Ovary (tissue), 3 donors: ENCODE measurements around the gene UBAP1.

ENCODE experiments used
- POLR2A ChIP-seq: fragments of 450-650 bp; IDR thresholded peaks from one replicate; pipeline ENCODE4 v1.6.1; 2017; ENCODE audit warnings: antibody characterized with exemption, mild to moderate bottlenecking, moderate library complexity
- TF ChIP-seq, protein P1 (sequence below), 3 donors: fragments of 450-650 bp in 2 of 3; fragments of 200-600 bp in 1 of 3; IDR thresholded peaks; one replicate each; pipeline versions ENCODE4 v1.5.1 to v1.8.0; 2016 to 2022; ENCODE audit warnings: antibody characterized with exemption in 3 of 3, mild to moderate bottlenecking in 1 of 3
- donor health status: DM: no; HTN: no; CAD: no.

DNA sequence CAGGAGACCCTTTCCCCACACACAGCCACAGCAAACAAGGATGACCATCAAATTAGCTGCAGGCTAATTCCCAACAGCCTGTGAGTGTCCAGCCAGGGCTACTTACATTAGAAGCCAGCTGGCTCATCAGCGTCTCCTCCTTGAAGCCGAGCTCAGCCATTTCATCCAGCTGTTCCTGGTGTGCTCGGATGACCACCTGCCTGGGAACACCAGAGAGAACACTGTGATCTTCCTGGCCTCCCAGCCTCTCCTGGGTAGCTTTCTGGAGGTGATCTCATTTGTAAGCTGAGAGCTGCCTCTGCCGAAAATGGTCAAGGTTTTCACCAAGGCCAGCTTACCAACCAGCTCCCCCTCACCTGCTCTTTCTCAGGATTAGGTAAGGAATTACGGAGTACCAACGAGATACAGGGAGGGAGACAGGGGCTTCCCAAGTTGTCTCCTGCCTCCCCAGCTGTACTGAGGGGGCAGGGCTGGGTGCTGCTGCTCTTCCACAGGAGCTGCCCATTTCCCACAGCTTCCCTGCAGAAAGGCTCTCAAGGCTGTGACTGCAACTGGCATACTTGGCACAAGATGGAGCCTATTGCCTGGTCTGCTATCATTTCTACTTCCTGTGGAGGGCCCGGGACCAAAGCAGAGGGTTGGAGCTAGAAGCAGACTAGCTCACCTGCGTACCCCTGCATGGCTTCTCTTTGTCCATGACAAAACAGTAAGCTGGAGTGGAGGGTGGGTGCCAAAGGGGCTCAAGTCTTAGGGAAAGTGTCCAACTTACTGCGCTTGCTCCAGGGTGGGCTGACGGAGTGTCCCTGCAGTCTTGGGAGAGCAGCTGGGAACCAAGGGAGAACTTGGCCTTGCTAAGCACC, 76.4 kb downstream of the UBAP1 start:
- TF ChIP-seq, protein P1, sequence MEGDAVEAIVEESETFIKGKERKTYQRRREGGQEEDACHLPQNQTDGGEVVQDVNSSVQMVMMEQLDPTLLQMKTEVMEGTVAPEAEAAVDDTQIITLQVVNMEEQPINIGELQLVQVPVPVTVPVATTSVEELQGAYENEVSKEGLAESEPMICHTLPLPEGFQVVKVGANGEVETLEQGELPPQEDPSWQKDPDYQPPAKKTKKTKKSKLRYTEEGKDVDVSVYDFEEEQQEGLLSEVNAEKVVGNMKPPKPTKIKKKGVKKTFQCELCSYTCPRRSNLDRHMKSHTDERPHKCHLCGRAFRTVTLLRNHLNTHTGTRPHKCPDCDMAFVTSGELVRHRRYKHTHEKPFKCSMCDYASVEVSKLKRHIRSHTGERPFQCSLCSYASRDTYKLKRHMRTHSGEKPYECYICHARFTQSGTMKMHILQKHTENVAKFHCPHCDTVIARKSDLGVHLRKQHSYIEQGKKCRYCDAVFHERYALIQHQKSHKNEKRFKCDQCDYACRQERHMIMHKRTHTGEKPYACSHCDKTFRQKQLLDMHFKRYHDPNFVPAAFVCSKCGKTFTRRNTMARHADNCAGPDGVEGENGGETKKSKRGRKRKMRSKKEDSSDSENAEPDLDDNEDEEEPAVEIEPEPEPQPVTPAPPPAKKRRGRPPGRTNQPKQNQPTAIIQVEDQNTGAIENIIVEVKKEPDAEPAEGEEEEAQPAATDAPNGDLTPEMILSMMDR (IDR thresholded peaks at IDR 0.05), result no peak
- TF ChIP-seq POLR2A, result no peak
